Mucosa of descending colon (tissue), 3 donors: ENCODE measurements around the gene EN2. TPM values are rescaled to one million over a fixed set of nuclear protein-coding genes. Genes with fewer than 3 reads are reported as not detected.

Source experiments
- ATAC-seq: fragments of 200-7000 bp; cut with Tn5 transposase; one replicate; pipeline ENCODE4 v1.9.1; 2020; ENCODE audit warnings: mild to moderate bottlenecking, moderate library complexity
- DNase-seq, 3 donors: peaks; one replicate each; pipeline ENCODE4 v3.0.0-alpha.2; 2020
- H3K36me3 ChIP-seq: fragments of 200-600 bp; one replicate; pipeline ENCODE4 v1.8.0; 2021; ENCODE audit warnings: low read depth, mild to moderate bottlenecking
- H3K4me1 ChIP-seq: fragments of 200-600 bp; one replicate; pipeline ENCODE4 v1.8.0; 2021; ENCODE audit warnings: low read depth, mild to moderate bottlenecking
- H3K4me3 ChIP-seq: fragments of 200-600 bp; one replicate; pipeline ENCODE4 v1.8.0; 2021; ENCODE audit warnings: mild to moderate bottlenecking
- H3K9me3 ChIP-seq: fragments of 200-600 bp; one replicate; pipeline ENCODE4 v1.8.0; 2021; ENCODE audit warnings: mild to moderate bottlenecking
- intact Hi-C, 2 donors: fragments of 100-400 bp; cut with DNase I in 1 of 2; cut with micrococcal nuclease in 1 of 2; formaldehyde crosslinking; loops; one replicate each; pipeline versions ENCODE4 v1.11.0 to v1.11.1; 2022; cut with DNase I, micrococcal nuclease
- total RNA-seq, 3 donors: library from RNA; stranded (reverse); fragmentation: NEBNext Ultra II Directional in 2 of 3; extraction: Animal tissue kit (Norgen Biotek cat#: 25700) in 2 of 3; gene quantifications; one replicate each; pipeline versions ENCODE4 v1.2.1 to v1.2.4, GENCODE V29; 2021 to 2023
- TF ChIP-seq, protein P1 (sequence below): fragments of 200-600 bp; IDR thresholded peaks from one replicate; pipeline ENCODE4 v1.8.0; 2022; ENCODE audit warnings: antibody characterized with exemption, mild to moderate bottlenecking
- donor health status: DM: no; HTN: no; CAD: no; lungs with moderate emphysema.
- donor health status: DM: no; HTN: no; CAD: no.
- donor health status: DM: no; HTN: yes; CAD: no.

The EN2 gene
- total RNA-seq, 3 donors from 2014 or later: not detected

DNA sequence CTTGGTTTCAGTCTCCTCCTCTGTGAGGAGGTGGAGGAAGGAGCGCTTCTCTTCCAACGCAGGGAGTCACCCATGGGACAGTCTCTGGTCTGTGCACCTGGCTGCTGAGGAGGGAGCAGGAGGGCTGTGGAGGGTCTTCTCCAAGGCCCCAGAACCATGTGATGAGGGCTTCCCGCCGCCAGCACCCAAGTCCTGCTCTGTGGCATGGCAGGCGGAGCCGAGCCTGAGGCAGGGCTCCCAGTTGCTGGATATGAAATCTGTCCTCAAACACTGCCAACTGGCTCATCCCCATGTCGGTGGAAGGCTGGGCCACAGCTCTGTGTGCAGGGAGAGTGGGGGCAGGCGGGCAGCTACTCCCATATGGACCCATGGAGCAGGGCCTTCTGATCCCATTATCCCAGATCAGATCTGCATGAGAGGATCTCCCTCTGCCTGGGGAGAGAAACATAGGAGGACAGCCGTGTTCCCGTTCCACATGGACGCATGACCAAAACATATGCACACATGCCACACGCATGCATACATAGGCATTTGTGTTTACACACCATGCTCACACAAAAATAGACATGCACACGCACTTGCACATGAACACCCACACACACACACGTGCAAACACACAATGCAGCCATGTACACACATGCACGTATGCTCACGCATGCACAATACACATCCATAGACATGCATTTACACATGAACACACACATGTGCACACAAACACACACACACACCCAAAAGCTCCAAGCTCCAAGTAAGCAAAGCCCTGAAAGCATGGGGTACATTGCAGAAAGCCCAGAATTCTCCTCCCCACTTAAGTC, 38.8 kb upstream of the EN2 start:
- DNase-seq (no peak), ATAC-seq (no peak)
- intact Hi-C loops: no loop called here
- TF ChIP-seq, protein P1, sequence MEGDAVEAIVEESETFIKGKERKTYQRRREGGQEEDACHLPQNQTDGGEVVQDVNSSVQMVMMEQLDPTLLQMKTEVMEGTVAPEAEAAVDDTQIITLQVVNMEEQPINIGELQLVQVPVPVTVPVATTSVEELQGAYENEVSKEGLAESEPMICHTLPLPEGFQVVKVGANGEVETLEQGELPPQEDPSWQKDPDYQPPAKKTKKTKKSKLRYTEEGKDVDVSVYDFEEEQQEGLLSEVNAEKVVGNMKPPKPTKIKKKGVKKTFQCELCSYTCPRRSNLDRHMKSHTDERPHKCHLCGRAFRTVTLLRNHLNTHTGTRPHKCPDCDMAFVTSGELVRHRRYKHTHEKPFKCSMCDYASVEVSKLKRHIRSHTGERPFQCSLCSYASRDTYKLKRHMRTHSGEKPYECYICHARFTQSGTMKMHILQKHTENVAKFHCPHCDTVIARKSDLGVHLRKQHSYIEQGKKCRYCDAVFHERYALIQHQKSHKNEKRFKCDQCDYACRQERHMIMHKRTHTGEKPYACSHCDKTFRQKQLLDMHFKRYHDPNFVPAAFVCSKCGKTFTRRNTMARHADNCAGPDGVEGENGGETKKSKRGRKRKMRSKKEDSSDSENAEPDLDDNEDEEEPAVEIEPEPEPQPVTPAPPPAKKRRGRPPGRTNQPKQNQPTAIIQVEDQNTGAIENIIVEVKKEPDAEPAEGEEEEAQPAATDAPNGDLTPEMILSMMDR: no peak
- H3K9me3 ChIP-seq: no peaks in the 10 kb centered on the region
- no peak overlapping the region for H3K4me3 ChIP-seq
- no peaks in the 10 kb centered on the region for H3K4me1 ChIP-seq
- no peaks in the 10 kb centered on the region for H3K36me3 ChIP-seq

DNA sequence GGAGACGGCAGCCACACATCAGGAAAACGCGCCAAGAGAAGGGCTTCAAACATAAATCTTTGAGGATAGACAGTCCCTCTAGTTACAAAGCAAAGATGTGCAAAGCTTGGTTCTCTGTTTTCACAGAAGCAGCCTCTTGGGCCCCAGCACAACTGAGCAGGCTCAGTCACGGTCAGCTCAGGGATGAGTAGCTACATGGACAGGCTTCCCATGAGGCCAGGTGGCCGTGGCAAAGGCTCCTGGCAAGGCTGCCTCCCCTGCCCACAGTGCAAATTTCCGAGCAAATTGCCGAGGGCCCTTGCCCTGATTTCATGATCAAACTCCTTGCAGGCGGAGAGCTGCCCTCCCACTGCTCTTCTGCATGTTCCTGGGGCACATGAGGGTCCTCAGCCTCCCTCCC, 37.8 kb upstream of the EN2 start:
- Histone ChIP-seq H3K9me3 (no peaks in the 10 kb centered on the region), H3K36me3 (no peaks in the 10 kb centered on the region), H3K4me3 (no peak overlapping the region), H3K4me1 (no peaks in the 10 kb centered on the region)
- no peak for DNase-seq
- no peak for ATAC-seq
- intact Hi-C loops: no loop called here
- TF ChIP-seq, protein P1: no peak

DNA sequence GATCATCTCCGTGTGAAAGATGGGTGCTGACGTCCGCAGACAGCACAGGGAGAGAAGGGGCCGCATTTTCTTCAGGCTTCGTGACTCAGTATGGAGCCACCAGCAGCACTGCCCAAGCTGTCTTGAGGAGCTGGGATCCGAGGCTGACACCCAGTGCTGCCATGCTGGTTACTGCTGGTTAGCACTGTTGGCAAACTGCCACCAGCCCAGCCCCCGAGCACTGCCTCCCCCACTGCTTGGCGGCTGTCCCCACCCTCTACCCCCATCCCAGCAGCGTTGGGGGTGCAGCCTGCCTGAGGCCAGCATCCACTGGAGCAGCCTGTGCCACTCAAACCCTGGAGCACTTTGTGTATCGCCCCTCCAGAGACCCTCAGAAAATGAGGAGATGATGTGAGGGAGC, 35.8 kb upstream of the EN2 start:
- DNase-seq (no peak), ATAC-seq (no peak)
- intact Hi-C loops: no loop called here
- no peaks in the 10 kb centered on the region for H3K9me3 ChIP-seq
- H3K4me3 ChIP-seq: no peak overlapping the region
- H3K36me3 ChIP-seq: no peaks in the 10 kb centered on the region
- TF ChIP-seq, protein P1: no peak
- H3K4me1 ChIP-seq: no peaks in the 10 kb centered on the region

DNA sequence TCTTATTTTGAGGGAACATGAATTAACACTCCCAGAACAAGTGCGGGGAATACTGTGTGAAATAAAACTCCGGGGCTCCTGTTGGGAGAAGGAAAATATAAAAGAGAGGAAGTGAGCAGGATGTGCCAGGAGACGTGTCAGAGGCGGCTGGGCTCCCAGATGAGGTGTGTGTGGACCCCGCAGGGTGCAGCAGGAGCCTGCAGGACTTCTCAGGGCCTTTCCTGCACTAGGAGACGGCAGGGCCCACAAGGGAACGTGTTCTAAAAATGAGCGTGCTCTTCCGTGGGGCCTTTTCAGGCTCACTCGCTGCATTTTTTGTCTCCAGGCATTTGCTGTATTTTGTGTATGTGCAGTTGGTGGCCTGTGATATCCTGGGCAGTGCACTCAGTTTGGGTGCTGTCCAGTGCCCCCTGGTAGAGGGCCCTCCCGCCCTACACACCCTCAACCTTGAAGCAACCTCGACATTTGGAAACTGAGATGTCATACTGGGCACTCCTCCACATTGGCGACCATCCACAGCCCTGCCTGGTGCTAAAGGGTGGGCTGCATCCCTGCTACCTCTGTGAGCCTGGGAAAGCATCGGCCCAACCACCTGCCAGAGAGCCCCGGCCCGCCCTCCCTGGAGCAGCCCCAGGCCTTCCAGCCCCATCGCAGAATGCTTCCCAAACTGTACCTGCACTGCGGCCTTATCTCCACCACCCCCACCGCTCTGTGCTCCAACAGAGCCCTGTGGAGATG, 35.2 kb upstream of the EN2 start:
- Histone ChIP-seq H3K9me3 (no peaks in the 10 kb centered on the region), H3K4me1 (no peaks in the 10 kb centered on the region), H3K4me3 (no peak overlapping the region), H3K36me3 (no peaks in the 10 kb centered on the region)
- intact Hi-C loops: no loop called here
- DNase-seq (no peak), ATAC-seq (no peak)
- TF ChIP-seq, protein P1: no peak

DNA sequence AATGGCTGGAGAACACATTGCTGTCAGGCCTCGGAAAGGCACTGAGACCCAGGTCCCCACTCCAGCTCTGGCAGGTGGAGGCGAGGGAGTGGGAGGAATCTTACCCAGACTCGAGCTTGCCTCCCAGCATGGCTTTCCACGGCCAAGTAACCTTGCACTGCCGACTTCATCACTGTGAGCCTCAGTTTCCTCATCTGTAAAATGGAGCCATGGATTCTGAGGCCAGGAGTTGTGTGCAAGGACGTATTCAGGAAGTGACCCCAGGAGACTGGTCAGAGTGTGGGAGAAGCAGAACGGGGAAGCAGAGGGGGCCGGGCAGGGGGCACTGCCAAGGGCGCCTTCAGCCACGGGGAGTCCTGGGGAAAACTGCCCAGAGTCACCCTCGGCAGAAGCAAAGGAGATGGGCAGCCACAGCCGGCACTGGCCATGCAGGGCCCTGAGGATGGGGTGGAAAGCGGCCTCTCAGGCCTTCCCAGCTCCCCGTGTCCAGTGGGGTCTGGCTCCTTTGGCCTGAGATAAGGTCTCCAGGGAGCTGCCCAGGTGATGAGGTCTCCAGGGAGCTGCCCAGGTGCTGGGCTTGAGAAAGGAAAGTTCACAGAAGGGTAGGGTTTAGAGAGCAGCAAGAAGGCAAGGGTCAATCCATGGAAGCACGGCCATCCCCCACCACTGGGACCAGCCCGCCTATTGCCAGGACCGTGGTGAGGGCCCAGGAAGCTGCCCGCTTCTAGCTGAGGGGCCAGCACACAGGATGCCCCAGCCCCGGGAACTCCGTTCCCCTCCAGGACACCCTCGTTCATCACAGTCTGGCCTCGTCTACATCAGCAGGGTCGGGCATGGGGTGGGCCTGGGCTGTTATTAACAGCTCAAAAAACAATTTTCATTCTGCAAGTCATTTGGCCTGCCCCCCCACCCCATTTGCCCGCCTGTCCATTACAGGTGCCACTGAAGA, 34.3 kb upstream of the EN2 start:
- intact Hi-C loops: no loop called here
- H3K4me1 ChIP-seq: no peaks in the 10 kb centered on the region
- TF ChIP-seq, protein P1: no peak
- H3K9me3 ChIP-seq: no peaks in the 10 kb centered on the region
- H3K4me3 ChIP-seq: no peak overlapping the region
- ATAC-seq (no peak), DNase-seq (no peak)
- H3K36me3 ChIP-seq: no peaks in the 10 kb centered on the region
